Ovary (tissue), 9 donors: ENCODE results near the gene HMGB2. TPM values are rescaled to one million over a fixed set of nuclear protein-coding genes. Genes with fewer than 3 reads are reported as not detected.

Experiments
- DNase-seq, 5 donors: peaks; one replicate each; pipeline ENCODE4 v3.0.0-alpha.2; 2019 to 2020
- H3K27ac ChIP-seq, 2 donors: fragments of 200-600 bp; one replicate each; pipeline versions ENCODE4 v1.5.1 to v1.8.0; 2019 to 2022
- H3K27me3 ChIP-seq: fragments of 200-600 bp; one replicate; pipeline ENCODE4 v1.8.0; 2022
- H3K36me3 ChIP-seq: fragments of 200-600 bp; sonication (generic); one replicate; pipeline ENCODE4 v1.5.1; 2019
- H3K4me1 ChIP-seq: one replicate; pipeline ENCODE4 v1.8.1; 2013; ENCODE audit warnings: mild to moderate bottlenecking, moderate library complexity; ENCODE audit not compliant: insufficient read depth
- H3K4me3 ChIP-seq: fragments of 200-600 bp; sonication (generic); one replicate; pipeline ENCODE4 v1.5.1; 2017
- H3K9me3 ChIP-seq, 2 donors: fragments of 200-600 bp in 1 of 2; sonication (generic) in 1 of 2; one replicate each; pipeline versions ENCODE4 v1.5.1 to v1.8.1; 2013 to 2019; ENCODE audit warnings: mild to moderate bottlenecking in 1 of 2, moderate library complexity in 1 of 2
- CTCF ChIP-seq, 3 donors: fragments of 450-650 bp in 2 of 3; fragments of 200-600 bp in 1 of 3; IDR thresholded peaks; one replicate each; pipeline versions ENCODE4 v1.5.1 to v1.8.0; 2016 to 2022; ENCODE audit warnings: antibody characterized with exemption in 3 of 3, mild to moderate bottlenecking in 1 of 3
- EP300 ChIP-seq: sonication (generic); formaldehyde crosslinking; IDR thresholded peaks from one replicate; pipeline ENCODE4 v1.6.1; 2017; ENCODE audit warnings: antibody characterized with exemption
- POLR2A ChIP-seq: fragments of 450-650 bp; IDR thresholded peaks from one replicate; pipeline ENCODE4 v1.6.1; 2017; ENCODE audit warnings: antibody characterized with exemption, mild to moderate bottlenecking, moderate library complexity
- WGBS, 3 donors: extraction: QIAGEN DNeasy Blood & Tissue Kit in 1 of 3; methylation state at CpG; one replicate each; pipeline versions ENCODE4 v1.1.5 to v1.1.7; 2013 to 2017; 5-methylcytosine and 5-hydroxymethylcytosine counted together
- intact Hi-C, 4 donors: fragments of 100-400 bp; cut with DNase I; formaldehyde crosslinking; loops; one replicate each; pipeline versions ENCODE4 v1.11.0 to v1.15.1; 2022 to 2023
- polyA plus RNA-seq, 2 donors: library from polyadenylated mRNA; stranded (reverse); fragments of 200-250 nt in 1 of 2; fragments of 350-450 nt in 1 of 2; fragmentation: Illumina TruSeq in 1 of 2; extraction: RNeasy Lipid Tissue Mini Kit (QIAGEN cat#74804) in 1 of 2; gene quantifications; one replicate each; pipeline ENCODE4 v1.2.3, GENCODE V29; 2013 to 2014
- total RNA-seq, 7 donors: library from RNA; depleted of rRNA in 2 of 7; stranded (reverse); fragments of >200 nt in 2 of 7; fragmentation: NEBNext Ultra II Directional in 3 of 7; extraction: Animal tissue kit (Norgen Biotek cat#: 25700) in 3 of 7; gene quantifications; one replicate each; pipeline versions ENCODE4 v1.1.0 to v1.2.4, GENCODE V29; 2016 to 2023
- donor health status: DM: no; HTN: no; CAD: no; lungs with moderate emphysema.
- donor health status: DM: no; HTN: no; CAD: no.
- donor health status: Bipolar disorder and iron deficiency.
- donor health status: DM: yes; HTN: yes; CAD: no.
- donor health status: DM: no; HTN: no; CAD: no.
- donor health status: DM: yes; HTN: yes; CAD: no.

Gene HMGB2
- total and polyA plus RNA-seq, 9 donors, result 47.2 to 157 (median 72.4) TPM

GRCh38 chr4:173282256-173282562 is 51.9 kb downstream of the HMGB2 start:
- WGBS, 3 donors, result 89 to 94% (median 89%) methylated on average over 4 of the region's 4 CpGs
- Histone ChIP-seq H3K4me1 (no peaks in the 10 kb centered on the region), H3K4me3 (no peak overlapping the region), H3K27ac (no peak overlapping the region), H3K9me3 (no peaks in the 10 kb centered on the region), H3K27me3 (no peaks in the 10 kb centered on the region), H3K36me3 (no peaks in the 10 kb centered on the region)
- DNase-seq, result no peak
- TF ChIP-seq POLR2A (no peak), EP300 (no peak), CTCF (IDR thresholded peaks at IDR 0.05) (no peak)
- intact Hi-C loops, result loop anchor here in 1 of 4 donors (10.0 kb wide), 1 partner anchor 257 kb away; no protein-coding TSS in a partner anchor

GRCh38 chr4:173281406-173282255 is 52.5 kb downstream of the HMGB2 start:
- Histone ChIP-seq H3K4me1 (no peaks in the 10 kb centered on the region), H3K27ac (no peak overlapping the region), H3K27me3 (no peaks in the 10 kb centered on the region), H3K9me3 (no peaks in the 10 kb centered on the region), H3K36me3 (no peaks in the 10 kb centered on the region), H3K4me3 (no peak overlapping the region)
- no peak for TF ChIP-seq EP300
- 86 to 88% (median 86%) methylated on average over 14 of the region's 14 CpGs for WGBS, 3 donors
- no peak for DNase-seq
- intact Hi-C loops, result loop anchor here in 1 of 4 donors (10.0 kb wide), 1 partner anchor 257 kb away; no protein-coding TSS in a partner anchor

Other genes with a start within 250 kb of the HMGB2 start
- gene GALNT7, start 165.5 kb downstream of the HMGB2 start, total RNA-seq, result 10 to 100 TPM; 16.3 to 23.7 (median 19.0) TPM
- 10 to 100 TPM in 1 of 2 donors, 1 to 10 TPM in 1; 9.0 to 17.2 TPM for gene GALNT7, start 165.5 kb downstream of the HMGB2 start, polyA plus RNA-seq
- 10 to 100 TPM; 14.8 to 32.3 (median 17.1) TPM for gene SAP30, start 36.6 kb upstream of the HMGB2 start, total RNA-seq
- gene SAP30, start 36.6 kb upstream of the HMGB2 start, polyA plus RNA-seq, result 10 to 100 TPM; 10.7 to 14.0 TPM
- 1 to 10 TPM in 1 of 7 donors, under 1 TPM in 5, not detected in 1; 0.13 to 3.0 (median 0.34) TPM for gene SCRG1, start 64.8 kb upstream of the HMGB2 start, total RNA-seq
- gene SCRG1, start 64.8 kb upstream of the HMGB2 start, polyA plus RNA-seq, result 1 to 10 TPM in 1 of 2 donors, under 1 TPM in 1; 0.08 to 2.5 TPM
- 10 to 100 TPM; 12.9 to 99.9 (median 44.1) TPM for gene HAND2, start 195.9 kb upstream of the HMGB2 start, total RNA-seq
- 10 to 100 TPM; 32.4 to 39.6 TPM for gene HAND2, start 195.9 kb upstream of the HMGB2 start, polyA plus RNA-seq